ENCODE results near the gene CPT1C.

The CPT1C gene

GRCh38 chr19:49660338-49660961 is 30.5 kb upstream of the CPT1C start:
- DNase-seq (ENCODE audit: extremely low read depth in 1 of 2, low read depth in 1 of 2), result no peak

- no peak for DNase-seq (ENCODE audit: extremely low read depth in 1 of 2, low read depth in 1 of 2)
Observed at GRCh38 chr19:49662011-49662410, 28.9 kb upstream of the CPT1C start.

- no peak for DNase-seq (ENCODE audit: extremely low read depth in 1 of 2, low read depth in 1 of 2)
Observed at GRCh38 chr19:49663224-49663623, 27.7 kb upstream of the CPT1C start.

- peak; percentile 75 to 84 for DNase-seq (ENCODE audit: extremely low read depth in 1 of 2, low read depth in 1 of 2)
Observed at GRCh38 chr19:49664171-49665035, 26.5 kb upstream of the CPT1C start.

- no peak for DNase-seq (ENCODE audit: extremely low read depth in 1 of 2, low read depth in 1 of 2)
Observed at GRCh38 chr19:49665036-49665350, 25.9 kb upstream of the CPT1C start.

- peak; percentile 94 to 97 for DNase-seq (ENCODE audit: extremely low read depth in 1 of 2, low read depth in 1 of 2)
Observed at GRCh38 chr19:49665351-49666119, 25.4 kb upstream of the CPT1C start, which contains the start of the genes BCL2L12 and IRF3. Gene BCL2L12, plus strand, starts transcription at chr19:49665933. Its CDS starts 760 bp downstream, at chr19:49666693. Gene IRF3, minus strand, starts transcription at chr19:49665857. Its CDS starts 1,019 bp downstream, at chr19:49664838.

- DNase-seq (ENCODE audit: extremely low read depth in 1 of 2, low read depth in 1 of 2), result no peak
Observed at GRCh38 chr19:49666120-49666444, 24.8 kb upstream of the CPT1C start.

GRCh38 chr19:49667473-49667872 is 23.4 kb upstream of the CPT1C start:
- no peak for DNase-seq (ENCODE audit: extremely low read depth in 1 of 2, low read depth in 1 of 2)

GRCh38 chr19:49669516-49669915 is 21.4 kb upstream of the CPT1C start:
- DNase-seq (ENCODE audit: extremely low read depth in 1 of 2, low read depth in 1 of 2), result no peak

- DNase-seq (ENCODE audit: extremely low read depth in 1 of 2, low read depth in 1 of 2), result peak in 1 of 2 donors; percentile 59
Observed at GRCh38 chr19:49672131-49672919, 18.6 kb upstream of the CPT1C start.

- DNase-seq (ENCODE audit: extremely low read depth in 1 of 2, low read depth in 1 of 2), result peak; percentile 46 to 56
Observed at GRCh38 chr19:49676136-49676783, 14.7 kb upstream of the CPT1C start.

- DNase-seq (ENCODE audit: extremely low read depth in 1 of 2, low read depth in 1 of 2), result peak; percentile 97 to 99
Observed at GRCh38 chr19:49676784-49677230, 14.1 kb upstream of the CPT1C start.

- no peak for DNase-seq (ENCODE audit: extremely low read depth in 1 of 2, low read depth in 1 of 2)
Observed at GRCh38 chr19:49677231-49677900, 13.6 kb upstream of the CPT1C start, which contains the start of gene PRMT1. Gene PRMT1, plus strand, starts transcription at chr19:49677271. Its CDS starts 10 bp downstream, at chr19:49677281.

GRCh38 chr19:49677901-49678674 is 12.8 kb upstream of the CPT1C start:
- peak; percentile 56 to 79 for DNase-seq (ENCODE audit: extremely low read depth in 1 of 2, low read depth in 1 of 2)

GRCh38 chr19:49678985-49679770 is 11.7 kb upstream of the CPT1C start:
- DNase-seq (ENCODE audit: extremely low read depth in 1 of 2, low read depth in 1 of 2), result no peak

GRCh38 chr19:49679771-49680413 is 11.0 kb upstream of the CPT1C start:
- DNase-seq (ENCODE audit: extremely low read depth in 1 of 2, low read depth in 1 of 2), result no peak
